HepG2 (cell line): Measurements from ENCODE around the gene ANAPC16. TPM values are rescaled to one million over a fixed set of nuclear protein-coding genes. Genes with fewer than 3 reads are reported as not detected.

Source experiments
- NFAT5 ChIP-seq: sonication (generic); formaldehyde crosslinking; IDR thresholded peaks from 2 replicates; pipeline ENCODE4 v1.4.0; 2020; ENCODE audit warnings: missing genetic modification reagents
- SRSF1 ChIP-seq: fragments of 200-400 bp; formaldehyde crosslinking; optimal IDR thresholded peaks from 2 replicates; pipeline ENCODE3; 2017; ENCODE audit warnings: mild to moderate bottlenecking, low read depth, low read length, moderate library complexity
- polyA plus RNA-seq, 8 experiments: library from polyadenylated mRNA; depleted of rRNA in 3 of 8; stranded (reverse) in 7 of 8; unstranded in 1 of 8; fragments of >200 nt; fragmentation: Illumina TruSeq in 4 of 8; extraction: Trizol in 4 of 8; gene quantifications; 2 replicates each; pipeline versions ENCODE4 v1.2.1 to v1.2.3, GENCODE V29; 2011 to 2016; ENCODE audit warnings: low read depth in 4 of 8, missing spikeins in 1 of 8, mixed read lengths in 1 of 8; ENCODE audit not compliant: insufficient read depth in 1 of 8
- total RNA-seq, 5 experiments: library from RNA; depleted of rRNA; stranded (reverse); fragments of >200 nt; fragmentation: Illumina TruSeq; extraction: Trizol; gene quantifications; 2 replicates each; pipeline ENCODE4 v1.2.3, GENCODE V29; 2016; ENCODE audit warnings: low read depth in 1 of 5
- TF ChIP-seq, protein P1 (sequence below): sonication (generic); formaldehyde crosslinking; IDR thresholded peaks from 2 replicates; pipeline ENCODE4 v1.5.1; 2020; ENCODE audit warnings: mild to moderate bottlenecking, missing genetic modification reagents
- TF ChIP-seq, protein P2 (sequence below): sonication (generic); formaldehyde crosslinking; IDR thresholded peaks from 2 replicates; pipeline ENCODE4 v1.9.0; 2021; ENCODE audit warnings: missing genetic modification reagents, borderline replicate concordance

Gene ANAPC16
- total and polyA plus RNA-seq, 2 of the 13 experiments (the other 11 are each of a cell fraction or from before 2014, with no cell fraction given), result 74.8 to 89.4 TPM

DNA sequence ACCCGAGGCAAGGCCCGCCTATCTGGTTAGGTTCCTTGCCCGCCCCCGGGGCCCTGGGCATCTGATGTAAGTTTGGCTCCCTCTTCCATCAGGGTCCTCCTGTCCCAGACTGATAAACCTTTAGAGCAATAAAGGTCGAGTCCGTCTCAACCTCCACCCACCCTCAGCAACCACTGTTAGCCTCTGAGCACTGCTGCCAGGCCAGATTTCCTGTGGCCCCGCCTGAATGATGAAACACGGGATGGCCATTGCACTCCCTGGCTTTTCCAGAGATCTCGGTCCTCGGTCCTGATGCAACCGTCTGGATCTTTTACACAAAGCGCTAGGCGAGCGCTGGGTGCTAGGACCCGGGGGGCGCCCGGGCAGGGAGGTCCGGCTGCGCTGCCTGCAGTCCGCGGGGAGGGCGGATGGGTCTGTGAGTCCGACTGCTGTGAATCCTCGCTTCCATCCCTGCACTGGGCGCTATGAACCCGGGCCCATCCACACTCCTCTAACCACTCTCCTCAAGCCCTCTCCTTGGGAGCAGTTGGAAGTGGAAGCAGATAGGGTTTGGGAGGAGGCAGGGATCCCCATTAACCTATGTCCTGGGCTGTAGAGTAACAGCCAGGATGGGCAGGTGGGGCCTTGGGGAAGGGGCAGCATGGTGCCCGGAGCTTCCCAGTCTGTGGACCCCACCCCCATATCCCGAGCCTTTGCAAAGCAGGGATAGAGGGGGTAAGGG, 57.0 kb downstream of the ANAPC16 start (continued):
- TF ChIP-seq NFAT5 (CRISPR knock-in tag) (no peak), SRSF1 (no peak)
- TF ChIP-seq, protein P1, sequence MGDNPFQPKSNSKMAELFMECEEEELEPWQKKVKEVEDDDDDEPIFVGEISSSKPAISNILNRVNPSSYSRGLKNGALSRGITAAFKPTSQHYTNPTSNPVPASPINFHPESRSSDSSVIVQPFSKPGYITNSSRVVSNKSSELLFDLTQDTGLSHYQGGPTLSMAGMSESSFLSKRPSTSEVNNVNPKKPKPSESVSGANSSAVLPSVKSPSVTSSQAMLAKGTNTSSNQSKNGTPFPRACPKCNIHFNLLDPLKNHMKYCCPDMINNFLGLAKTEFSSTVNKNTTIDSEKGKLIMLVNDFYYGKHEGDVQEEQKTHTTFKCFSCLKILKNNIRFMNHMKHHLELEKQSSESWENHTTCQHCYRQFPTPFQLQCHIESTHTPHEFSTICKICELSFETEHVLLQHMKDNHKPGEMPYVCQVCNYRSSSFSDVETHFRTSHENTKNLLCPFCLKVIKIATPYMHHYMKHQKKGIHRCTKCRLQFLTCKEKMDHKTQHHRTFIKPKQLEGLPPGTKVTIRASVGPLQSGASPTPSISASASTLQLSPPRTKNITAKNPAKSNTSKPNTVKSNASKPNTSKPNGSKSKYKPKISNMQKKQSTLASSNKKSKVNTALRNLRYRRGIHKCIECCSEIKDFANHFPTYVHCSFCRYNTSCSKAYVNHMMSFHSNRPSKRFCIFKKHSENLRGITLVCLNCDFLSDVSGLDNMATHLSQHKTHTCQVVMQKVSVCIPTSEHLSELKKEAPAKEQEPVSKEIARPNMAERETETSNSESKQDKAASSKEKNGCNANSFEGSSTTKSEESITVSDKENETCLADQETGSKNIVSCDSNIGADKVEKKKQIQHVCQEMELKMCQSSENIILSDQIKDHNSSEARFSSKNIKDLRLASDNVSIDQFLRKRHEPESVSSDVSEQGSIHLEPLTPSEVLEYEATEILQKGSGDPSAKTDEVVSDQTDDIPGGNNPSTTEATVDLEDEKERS (CRISPR knock-in tag), result peak; percentile 73; the same call in 1 of the 2 replicates
- TF ChIP-seq, protein P2, sequence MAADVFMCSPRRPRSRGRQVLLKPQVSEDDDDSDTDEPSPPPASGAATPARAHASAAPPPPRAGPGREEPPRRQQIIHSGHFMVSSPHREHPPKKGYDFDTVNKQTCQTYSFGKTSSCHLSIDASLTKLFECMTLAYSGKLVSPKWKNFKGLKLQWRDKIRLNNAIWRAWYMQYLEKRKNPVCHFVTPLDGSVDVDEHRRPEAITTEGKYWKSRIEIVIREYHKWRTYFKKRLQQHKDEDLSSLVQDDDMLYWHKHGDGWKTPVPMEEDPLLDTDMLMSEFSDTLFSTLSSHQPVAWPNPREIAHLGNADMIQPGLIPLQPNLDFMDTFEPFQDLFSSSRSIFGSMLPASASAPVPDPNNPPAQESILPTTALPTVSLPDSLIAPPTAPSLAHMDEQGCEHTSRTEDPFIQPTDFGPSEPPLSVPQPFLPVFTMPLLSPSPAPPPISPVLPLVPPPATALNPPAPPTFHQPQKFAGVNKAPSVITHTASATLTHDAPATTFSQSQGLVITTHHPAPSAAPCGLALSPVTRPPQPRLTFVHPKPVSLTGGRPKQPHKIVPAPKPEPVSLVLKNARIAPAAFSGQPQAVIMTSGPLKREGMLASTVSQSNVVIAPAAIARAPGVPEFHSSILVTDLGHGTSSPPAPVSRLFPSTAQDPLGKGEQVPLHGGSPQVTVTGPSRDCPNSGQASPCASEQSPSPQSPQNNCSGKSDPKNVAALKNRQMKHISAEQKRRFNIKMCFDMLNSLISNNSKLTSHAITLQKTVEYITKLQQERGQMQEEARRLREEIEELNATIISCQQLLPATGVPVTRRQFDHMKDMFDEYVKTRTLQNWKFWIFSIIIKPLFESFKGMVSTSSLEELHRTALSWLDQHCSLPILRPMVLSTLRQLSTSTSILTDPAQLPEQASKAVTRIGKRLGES (CRISPR knock-in tag), result peak; percentile 18; the same call in 1 of the 2 replicates
